ENCODE data around the gene MPRIP. TPM values are rescaled to one million over a fixed set of nuclear protein-coding genes. Genes with fewer than 3 reads are reported as not detected.

MPRIP gene
- total and polyA plus RNA-seq, 2 of the 13 experiments (the other 11 are each of a cell fraction or from before 2014, with no cell fraction given) = 50.2 to 52.4 TPM

DNA sequence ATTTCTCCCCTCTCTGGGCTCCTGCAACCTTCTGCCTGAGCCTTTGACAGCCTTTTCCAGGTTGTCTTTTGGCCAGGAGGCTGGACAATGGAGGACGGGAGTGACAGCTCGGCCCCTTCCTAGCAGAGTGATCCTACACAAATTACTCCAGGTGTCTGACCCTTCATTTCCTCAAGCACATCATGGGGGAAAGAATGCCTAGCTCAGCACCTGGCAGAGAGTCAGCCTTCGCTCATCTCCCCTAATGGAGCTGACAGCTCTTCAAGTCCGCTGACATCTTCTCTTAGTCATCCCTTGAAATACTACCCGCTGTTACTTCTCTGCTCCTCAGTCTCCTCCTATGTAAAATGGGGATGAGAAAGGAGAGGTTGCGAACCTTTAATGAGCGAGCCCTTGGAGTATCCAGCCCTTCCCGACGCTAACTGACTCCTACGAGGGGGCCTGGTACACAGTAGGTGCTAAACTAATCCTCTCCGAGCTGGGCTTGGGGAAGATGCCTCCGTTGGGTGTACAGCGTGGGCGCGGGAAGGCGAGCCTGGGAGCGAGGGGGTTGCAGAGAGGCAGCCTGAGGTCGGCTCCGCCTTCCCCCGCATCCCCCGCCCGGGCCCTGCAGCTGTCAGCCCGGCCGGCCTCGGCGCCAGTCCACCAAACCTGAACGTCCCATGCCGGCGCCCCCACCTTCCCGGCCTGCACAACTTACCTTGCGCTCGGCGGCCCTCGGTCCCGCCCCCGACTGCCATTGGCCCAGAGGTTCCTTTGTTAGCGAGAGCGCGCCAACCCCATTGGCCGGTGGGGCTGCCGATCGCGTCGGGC lies 480 bp upstream of the MPRIP start (continued):
- TF ChIP-seq MXI1 (IDR thresholded peaks at IDR 0.05; ENCODE audit: borderline replicate concordance, low read depth, low read length) (peak; percentile 74; the same call in 1 of the 3 replicates), SAFB2 (CRISPR knock-in tag; IDR thresholded peaks at IDR 0.05; ENCODE audit: borderline replicate concordance, low read depth) (no peak), RBFOX2 (IDR thresholded peaks at IDR 0.05; ENCODE audit: low read depth, low read length) (0 out of 2 replicates have a peak, but pooled peaks have one; percentile 1), ZBTB7B (CRISPR knock-in tag; IDR thresholded peaks at IDR 0.05) (0 out of 2 replicates have a peak, but pooled peaks have one; percentile 18), FOXM1 (CRISPR knock-in tag; IDR thresholded peaks at IDR 0.05) (no peak), CENPT (CRISPR knock-in tag; IDR thresholded peaks at IDR 0.05; ENCODE audit: low read depth) (0 out of 2 replicates have a peak, but pooled peaks have one; percentile 30), HNRNPLL (IDR thresholded peaks at IDR 0.05; ENCODE audit: low read depth, low read length, poor library complexity, severe bottlenecking) (peak; percentile 25), TBX2 (CRISPR knock-in tag; IDR thresholded peaks at IDR 0.05; ENCODE audit: borderline replicate concordance) (peak; percentile 56), ZNF569 (CRISPR knock-in tag; IDR thresholded peaks at IDR 0.05; ENCODE audit: borderline replicate concordance) (no peak), NONO (IDR thresholded peaks at IDR 0.05) (no peak), NONO (CRISPR knock-in tag; conservative IDR thresholded peaks at IDR 0.05) (peak; percentile 31; the same call in 1 of the 2 replicates)
- TF ChIP-seq, protein P1, sequence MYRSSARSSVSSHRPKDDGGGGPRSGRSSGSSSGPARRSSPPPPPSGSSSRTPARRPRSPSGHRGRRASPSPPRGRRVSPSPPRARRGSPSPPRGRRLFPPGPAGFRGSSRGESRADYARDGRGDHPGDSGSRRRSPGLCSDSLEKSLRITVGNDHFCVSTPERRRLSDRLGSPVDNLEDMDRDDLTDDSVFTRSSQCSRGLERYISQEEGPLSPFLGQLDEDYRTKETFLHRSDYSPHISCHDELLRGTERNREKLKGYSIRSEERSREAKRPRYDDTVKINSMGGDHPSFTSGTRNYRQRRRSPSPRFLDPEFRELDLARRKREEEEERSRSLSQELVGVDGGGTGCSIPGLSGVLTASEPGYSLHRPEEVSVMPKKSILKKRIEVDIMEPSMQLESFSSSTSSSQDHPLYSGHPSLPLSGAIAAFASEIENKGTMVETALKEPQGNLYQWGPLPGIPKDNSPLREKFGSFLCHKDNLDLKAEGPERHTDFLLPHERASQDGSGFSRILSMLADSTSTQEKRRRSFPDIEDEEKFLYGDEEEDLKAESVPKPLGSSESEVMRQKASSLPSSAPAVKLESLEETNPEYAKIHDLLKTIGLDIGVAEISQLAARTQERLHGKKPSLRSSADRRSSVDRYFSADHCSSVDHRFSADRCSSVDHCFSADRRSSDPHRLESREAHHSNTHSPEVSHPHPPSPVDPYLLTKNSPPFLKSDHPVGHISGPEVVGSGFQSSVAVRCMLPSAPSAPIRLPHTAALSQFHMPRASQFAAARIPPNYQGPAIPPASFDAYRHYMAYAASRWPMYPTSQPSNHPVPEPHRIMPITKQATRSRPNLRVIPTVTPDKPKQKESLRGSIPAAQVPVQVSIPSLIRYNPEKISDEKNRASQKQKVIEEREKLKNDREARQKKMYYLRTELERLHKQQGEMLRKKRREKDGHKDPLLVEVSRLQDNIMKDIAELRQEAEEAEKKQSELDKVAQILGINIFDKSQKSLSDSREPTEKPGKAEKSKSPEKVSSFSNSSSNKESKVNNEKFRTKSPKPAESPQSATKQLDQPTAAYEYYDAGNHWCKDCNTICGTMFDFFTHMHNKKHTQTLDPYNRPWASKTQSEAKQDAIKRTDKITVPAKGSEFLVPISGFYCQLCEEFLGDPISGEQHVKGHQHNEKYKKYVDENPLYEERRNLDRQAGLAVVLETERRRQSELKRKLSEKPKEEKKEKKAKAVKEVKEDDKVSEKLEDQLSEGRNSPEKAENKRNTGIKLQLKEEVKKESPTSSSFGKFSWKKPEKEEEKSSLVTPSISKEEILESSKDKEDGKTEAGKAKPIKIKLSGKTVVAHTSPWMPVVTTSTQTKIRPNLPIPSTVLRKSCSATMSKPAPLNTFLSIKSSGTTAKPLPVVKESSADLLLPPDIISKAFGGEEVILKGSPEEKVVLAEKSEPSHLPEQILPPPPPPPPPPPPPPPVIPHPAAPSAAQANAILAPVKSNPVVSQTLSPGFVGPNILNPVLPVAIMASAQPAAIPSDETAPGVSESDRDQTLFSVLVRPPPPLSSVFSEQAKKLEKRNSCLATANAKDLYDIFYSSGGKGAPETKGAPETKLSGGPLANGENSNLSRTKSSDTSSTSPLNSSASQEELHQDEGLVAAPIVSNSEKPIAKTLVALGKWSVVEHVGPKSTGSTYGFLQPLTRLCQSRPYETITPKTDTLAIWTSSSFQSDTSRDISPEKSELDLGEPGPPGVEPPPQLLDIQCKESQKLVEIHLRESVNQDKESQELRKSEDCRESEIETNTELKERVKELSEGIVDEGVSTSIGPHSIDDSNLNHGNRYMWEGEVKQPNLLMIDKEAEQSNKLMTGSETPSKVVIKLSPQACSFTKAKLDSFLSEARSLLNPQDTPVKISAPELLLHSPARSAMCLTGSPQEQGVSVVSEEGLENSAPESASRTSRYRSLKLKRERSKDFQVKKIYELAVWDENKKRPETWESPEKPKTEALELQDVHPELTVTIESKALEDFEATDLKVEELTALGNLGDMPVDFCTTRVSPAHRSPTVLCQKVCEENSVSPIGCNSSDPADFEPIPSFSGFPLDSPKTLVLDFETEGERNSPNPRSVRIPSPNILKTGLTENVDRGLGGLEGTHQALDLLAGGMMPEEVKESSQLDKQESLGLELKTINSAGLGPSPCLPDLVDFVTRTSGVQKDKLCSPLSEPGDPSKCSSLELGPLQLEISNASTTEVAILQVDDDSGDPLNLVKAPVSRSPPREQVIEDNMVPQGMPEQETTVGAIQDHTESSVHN (CRISPR knock-in tag; IDR thresholded peaks at IDR 0.05) = no peak
- TF ChIP-seq, protein P2, sequence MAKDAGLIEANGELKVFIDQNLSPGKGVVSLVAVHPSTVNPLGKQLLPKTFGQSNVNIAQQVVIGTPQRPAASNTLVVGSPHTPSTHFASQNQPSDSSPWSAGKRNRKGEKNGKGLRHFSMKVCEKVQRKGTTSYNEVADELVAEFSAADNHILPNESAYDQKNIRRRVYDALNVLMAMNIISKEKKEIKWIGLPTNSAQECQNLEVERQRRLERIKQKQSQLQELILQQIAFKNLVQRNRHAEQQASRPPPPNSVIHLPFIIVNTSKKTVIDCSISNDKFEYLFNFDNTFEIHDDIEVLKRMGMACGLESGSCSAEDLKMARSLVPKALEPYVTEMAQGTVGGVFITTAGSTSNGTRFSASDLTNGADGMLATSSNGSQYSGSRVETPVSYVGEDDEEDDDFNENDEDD (CRISPR knock-in tag; IDR thresholded peaks at IDR 0.05; ENCODE audit: borderline replicate concordance) = peak; percentile 61; the same call in 1 of the 2 replicates
- TF ChIP-seq, protein P3, sequence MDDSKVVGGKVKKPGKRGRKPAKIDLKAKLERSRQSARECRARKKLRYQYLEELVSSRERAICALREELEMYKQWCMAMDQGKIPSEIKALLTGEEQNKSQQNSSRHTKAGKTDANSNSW (CRISPR knock-in tag; IDR thresholded peaks at IDR 0.05; ENCODE audit: borderline replicate concordance) = no peak
- TF ChIP-seq, protein P4, sequence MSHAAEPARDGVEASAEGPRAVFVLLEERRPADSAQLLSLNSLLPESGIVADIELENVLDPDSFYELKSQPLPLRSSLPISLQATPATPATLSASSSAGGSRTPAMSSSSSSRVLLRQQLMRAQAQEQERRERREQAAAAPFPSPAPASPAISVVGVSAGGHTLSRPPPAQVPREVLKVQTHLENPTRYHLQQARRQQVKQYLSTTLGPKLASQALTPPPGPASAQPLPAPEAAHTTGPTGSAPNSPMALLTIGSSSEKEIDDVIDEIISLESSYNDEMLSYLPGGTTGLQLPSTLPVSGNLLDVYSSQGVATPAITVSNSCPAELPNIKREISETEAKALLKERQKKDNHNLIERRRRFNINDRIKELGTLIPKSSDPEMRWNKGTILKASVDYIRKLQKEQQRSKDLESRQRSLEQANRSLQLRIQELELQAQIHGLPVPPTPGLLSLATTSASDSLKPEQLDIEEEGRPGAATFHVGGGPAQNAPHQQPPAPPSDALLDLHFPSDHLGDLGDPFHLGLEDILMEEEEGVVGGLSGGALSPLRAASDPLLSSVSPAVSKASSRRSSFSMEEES (CRISPR knock-in tag; IDR thresholded peaks at IDR 0.05) = 0 out of 2 replicates have a peak, but pooled peaks have one; percentile 43
